HG03066 (cell line): Measurements from ENCODE around the gene SPATA45.
"Not testable (repeated sequence)": the region's sequence is repeated elsewhere in the genome, so short reads cannot be mapped to it uniquely, and the experiment has no call there.

ENCODE experiments used
- ATAC-seq: cut with Tn5 transposase; IDR thresholded peaks from one replicate; pipeline ENCODE4 v1.9.1; 2021; ENCODE audit warnings: low read depth; ENCODE audit not compliant: unreplicated experiment

Gene SPATA45

DNA sequence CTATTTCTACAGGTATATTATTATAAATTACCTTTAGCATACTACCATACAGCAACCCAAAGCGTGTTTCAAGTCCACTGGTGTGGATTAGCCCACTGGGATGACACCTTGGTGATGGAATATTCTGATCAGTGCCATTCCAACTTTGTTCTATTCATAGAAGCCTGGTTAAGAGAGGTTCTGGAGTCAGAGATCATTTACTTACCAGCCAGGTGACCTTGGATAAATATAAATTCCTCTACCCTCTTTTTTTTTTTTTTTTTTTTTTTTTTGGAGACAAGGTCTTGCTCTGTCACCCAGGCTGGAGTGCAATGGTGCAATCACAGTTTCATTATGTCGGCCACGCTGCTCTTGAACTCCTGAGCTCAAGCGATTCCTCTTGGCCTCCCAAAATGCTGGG is at the start of gene SPATA45:
Gene SPATA45, minus strand, starts transcription at position 101 of the 400 bp plus-strand sequence. CDS start 11,500 bp downstream, outside the sequence.
- ATAC-seq = no peak

DNA sequence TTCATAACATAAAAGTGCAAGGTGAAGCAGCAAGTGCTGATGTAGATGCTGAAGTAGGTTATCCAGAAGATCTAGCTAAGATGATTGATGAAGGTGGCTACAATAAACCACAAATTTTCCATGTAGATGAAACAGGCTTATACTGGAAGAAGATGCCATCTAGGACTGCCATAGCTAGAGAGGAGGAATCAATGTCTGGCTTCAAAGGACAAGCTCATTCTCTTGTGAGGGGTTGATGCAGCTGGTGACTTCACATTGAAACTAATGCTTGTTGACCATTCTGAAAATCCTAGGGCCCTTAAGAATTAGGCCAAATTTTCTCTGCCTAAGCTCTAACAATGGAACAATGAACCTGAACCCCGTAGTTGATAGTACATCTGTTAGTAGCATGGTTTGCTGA is 44.7 kb upstream of the SPATA45 start:
- ATAC-seq = no peak

DNA sequence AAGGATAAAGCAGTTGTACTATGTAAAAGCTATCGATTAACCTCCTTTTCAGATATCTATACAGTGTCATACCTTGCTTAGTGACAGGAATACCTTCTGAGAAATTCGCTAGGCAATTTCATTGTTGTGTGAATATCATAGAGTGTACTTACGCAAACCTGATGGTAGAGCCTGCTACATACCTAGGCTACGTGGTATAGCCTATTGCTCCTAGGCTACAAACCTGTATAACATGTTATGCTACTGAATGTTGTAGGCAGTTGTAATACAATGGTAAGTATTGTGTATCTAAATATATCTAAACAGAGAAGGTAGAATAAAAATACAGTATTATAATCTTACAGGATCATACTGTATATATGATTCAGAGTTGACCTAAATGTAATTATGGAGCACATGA is 37.1 kb upstream of the SPATA45 start:
- ATAC-seq = no peak

DNA sequence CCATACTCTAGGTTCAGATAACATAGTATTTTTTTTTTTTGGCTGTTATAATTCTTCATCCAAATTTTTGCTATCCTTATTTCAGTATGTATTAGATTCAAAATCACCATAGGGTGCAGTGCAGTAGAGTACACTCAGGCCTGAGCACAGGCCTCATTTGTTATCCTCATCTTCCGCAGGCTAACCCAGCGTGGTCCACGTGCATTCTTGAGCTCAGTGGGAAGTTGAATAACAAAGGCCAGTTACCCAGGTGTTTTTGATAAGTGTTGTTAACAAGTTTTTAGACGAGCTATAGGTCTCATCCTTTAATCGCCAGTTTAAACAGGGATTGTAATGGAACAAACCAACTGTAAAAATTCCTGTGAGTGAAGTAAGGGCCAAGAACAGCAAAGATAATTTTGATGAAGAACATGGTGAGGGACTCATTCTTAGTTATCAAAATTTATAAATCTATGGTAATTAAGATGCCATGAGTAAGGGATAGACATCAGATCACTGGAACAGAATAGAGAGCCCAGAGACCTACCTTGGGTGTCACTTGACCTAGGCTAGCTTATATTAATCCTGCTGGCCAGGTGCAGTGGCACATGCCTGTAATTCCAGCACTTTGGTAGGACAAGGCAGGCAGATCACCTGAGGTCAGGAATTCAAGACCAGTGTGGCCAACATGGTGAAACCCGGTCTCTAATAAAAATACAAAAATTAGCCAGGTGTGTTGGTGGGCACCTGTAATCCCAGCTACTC is 32.7 kb upstream of the SPATA45 start:
- no peak for ATAC-seq

DNA sequence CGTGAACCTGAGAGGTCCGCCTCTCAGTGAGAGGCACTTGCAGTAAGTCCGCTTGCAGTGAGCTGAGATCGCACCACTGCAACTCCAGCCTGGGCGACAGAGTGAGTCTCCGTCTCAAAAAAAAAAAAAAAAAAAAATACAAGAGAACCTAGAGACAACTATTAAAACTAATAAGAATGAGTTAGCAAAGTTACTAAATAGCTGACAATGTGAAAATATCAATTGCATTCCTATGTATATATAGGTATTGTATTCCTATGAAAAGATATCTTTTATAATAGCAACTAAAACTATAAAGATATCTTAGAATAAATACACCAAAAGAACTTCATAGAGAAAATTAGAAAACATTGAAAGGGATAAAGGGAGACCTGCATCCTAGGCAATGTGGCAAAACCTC is 31.0 kb upstream of the SPATA45 start:
- ATAC-seq = no peak

DNA sequence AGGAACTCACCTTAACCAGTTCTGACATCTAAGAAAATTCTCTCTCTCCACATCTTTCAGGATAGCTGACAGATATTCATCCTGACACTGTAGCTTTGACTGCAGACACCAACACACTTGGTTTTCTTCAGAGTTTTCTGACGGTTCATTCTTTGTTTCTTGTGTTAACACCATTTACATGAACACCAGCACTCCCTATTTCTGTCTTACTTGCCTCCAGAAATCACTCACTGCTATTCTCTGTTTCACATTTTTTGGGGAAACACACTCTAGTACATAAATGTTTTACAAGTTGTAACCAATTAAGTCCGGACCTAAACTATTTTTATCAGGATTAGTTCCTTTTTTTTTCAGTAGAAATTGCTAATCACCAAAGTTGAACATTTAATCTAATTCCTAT is 26.1 kb upstream of the SPATA45 start:
- ATAC-seq = peak; percentile 86

DNA sequence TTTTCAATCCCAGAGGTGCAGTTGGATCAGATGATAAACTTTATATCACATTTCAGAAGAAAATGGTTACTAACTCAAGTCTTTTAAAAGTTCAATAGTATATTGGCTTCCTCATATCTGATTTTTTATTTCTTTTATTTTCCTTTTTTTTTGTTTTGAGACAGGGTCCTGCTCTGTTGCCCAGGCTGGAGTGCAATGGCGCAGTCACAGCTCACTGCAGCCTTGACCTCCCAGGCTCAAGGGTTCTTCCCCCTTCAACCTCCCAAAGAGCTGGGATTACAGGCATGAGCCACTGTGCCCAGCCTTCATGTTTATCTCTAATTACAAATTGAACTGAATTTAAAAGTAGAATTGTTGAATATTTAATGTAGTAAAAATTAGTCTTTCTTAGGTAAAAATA is 24.5 kb upstream of the SPATA45 start:
- no peak for ATAC-seq

DNA sequence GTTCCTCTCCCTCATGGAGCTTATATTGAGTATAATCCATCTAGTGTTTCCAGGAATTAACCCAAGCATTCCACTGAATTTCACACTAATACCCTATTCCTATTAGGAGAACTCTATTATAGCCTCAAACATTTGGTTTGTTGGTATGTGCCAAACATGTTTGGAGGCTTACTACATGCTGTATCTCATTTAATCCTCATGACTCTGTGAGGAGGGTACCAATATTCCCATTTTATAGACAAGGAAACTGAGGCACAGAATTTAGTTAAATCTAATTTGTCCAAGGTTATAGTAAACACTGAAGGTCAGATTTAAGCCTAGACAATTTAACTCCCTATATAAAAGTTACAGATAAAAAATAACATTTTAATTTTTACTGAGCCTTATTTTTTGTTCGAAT is 19.7 kb upstream of the SPATA45 start:
- ATAC-seq = no peak

DNA sequence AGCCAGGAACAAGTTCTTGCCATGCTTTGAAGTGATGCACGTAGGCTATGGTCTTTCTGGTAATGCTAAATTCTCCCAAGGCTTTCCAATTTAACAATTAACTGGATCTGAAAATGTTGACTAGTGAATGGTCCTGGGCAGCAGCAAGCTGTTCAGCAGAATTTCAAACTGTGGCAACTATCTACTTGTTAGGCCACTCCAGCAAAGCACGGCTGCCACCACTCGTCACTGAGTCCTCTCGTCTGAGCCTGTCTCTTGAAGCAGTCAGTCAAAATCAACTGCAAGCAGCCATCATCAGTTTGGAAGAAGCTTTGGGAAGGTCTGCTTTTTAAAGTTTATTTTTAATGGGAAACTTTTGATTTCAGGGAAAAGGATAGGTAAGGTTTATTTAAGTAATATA is 16.8 kb upstream of the SPATA45 start:
- no peak for ATAC-seq

DNA sequence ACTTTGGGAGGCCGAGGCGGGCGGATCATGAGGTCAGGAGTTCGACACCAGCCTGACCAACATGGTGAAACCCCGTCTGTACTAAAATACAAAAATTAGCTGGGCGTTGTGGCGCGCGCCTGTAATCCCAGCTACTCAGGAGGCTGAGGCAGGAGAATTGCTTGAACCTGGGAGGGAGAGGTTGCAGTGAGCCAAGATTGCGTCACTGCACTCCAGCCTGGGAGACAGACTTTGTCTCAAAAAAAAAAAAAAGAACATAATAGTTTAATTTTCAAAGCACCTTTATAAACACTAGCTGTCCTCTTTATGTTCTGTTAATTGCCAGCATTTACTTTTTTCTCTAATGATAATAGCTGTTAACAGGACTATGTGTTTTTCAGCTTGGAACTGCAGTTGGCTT is 15.9 kb upstream of the SPATA45 start:
- not testable (repeated sequence) for ATAC-seq

DNA sequence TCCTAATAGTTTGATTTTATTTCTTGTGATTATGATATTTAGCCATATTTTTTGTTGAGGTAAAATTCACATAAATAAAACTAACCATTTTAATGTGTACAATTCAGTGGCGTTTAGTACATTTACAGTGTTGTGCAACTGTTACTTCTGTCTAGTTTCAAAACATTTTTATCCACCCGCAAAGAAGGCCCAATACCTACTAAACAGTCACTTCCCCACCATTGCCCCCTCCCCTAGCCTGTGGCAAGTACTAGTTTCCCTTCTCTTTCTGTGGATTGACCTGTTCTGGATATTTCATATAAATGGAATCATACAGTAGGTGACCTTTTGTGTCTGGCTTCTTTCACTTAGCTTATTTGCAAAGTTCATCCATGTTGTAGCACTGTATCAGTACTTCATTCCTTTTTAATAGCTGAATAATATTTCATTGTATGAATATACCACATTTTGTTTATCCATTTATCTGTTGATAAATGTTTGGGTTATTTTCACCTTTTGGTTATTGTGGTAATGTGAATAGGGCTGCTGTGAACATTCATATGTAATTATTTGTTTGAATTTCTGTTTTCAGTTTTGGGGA is 14.8 kb upstream of the SPATA45 start:
- ATAC-seq = no peak

DNA sequence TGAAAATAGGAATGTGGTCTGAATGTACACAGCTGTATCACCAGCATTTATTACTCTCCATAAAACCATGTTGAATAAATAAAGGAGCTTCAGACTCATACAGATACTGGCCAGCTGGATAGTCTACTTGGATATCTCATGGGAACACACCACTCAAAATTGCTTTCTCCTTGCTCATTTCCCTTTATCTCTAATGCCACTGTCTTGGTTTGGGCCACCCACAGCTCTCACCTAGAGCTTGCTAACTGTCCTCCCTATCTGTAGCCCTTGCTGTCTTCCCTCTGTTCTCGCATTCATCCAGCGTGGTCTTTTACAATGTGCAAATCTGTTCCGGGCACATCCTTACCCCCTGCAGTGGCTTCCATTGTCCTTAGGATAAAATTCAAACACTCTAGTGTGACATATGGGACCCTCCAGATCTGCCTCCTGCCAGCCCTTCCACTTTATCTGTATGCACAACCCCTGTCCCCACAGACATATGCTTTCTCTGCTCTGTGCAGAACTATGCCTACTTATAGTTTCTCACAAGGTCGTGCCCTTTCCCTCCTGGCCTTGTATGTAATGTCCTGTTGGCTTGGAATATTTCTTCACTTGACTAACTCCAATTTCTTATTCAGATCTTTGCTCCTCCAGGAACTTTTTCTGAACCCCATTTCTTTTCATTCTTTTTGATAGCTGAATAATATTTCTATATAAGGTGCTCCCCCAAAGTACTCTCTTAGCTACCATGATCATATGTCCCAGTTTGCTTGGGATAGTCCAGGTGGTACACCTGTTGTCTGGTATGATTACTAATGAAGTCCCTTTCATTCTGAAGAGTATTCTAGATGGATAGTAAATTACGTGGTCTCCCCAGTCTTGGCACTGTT is 13.5 kb upstream of the SPATA45 start:
- ATAC-seq = no peak

DNA sequence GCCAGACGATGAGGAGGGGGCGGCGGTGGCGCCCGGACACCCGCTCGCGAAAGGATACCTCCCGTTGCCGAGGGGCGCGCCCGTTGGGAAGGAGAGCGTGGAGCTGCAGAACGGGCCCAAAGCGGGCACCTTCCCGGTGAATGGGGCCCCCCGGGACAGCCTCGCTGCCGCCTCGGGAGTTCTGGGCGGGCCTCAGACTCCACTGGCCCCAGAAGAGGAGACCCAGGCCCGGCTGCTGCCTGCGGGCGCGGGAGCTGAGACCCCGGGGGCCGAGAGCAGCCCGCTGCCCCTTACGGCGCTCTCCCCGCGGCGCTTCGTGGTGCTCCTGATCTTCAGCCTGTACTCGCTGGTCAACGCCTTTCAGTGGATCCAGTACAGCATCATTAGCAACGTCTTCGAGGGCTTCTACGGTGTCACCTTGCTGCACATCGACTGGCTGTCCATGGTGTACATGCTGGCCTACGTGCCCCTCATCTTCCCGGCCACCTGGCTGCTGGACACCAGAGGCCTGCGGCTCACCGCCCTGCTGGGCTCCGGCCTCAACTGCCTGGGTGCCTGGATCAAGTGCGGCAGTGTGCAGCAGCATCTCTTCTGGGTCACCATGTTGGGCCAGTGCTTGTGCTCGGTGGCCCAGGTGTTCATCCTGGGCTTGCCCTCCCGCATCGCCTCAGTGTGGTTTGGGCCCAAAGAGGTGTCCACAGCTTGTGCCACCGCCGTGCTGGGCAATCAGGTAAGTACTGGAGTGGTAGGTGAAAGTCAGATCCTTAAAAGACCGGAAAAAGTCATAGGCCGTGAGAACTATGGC is 11.2 kb upstream of the SPATA45 start:
- ATAC-seq = peak; percentile 17

DNA sequence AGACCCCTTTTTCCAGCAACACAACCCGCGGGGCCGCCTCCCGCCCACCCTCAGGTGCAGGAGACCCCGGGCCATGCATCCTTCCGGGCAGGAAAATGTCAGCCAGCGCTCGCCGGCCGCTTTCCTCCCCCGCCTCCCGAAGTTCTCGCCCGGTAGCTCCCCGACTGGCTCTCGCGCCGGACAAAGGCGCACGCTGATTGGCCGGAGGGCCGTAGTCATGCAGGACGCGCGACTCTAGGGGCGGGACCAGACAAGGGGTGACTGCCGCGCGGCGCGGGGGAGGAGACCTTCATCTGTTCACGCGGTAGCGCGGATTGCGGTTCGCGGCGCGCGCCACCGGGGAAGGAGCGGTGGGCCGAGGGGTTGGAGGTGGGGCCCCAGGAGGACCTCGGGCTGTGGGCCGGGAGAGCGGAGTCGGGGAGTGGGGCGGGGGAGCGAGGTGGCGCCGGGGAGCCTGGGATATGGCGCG is 10.6 kb upstream of the SPATA45 start, which contains the start of gene FLVCR1:
Gene FLVCR1, plus strand, starts transcription at position 284 of the 469 bp plus-strand sequence. Its CDS starts 178 bp downstream, at position 462.
- ATAC-seq = peak; percentile 95

DNA sequence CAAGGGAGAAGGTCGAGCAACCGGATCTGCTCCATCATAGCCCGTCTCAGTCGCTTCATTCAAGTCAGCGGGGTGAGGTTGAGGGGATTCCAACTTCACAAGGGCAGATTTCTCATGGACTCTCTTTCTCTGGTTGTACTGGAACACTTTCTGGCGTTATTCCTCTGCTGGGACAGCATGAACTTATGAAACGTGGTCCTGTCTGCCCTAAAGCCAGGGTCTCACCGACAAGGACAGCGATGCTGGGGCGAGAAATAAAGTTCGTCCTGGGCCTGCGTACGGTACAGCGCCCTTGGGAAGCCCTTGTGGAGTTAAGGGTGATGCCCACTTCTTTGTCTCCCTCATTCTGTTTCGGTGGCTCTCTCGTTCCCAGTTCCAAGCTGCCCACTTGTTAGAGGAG is 9.3 kb upstream of the SPATA45 start:
- ATAC-seq = no peak

DNA sequence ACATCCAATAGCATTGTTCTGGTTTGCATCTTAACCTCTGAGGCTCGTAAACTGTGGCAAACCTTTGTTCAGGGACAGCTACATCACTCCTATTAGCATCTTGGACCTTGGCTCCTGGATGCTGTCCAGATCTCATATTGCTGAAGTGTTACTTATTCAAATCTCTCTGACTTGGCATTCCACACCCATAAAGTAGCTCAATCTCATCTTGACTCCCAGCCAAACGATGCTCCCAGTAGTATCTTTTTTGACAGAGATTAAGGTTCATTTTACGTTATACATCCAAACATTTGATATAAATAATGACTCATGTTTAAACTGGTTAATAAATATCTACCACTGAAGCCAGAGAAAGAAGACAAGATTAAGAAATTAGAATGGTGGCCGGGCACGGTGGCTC is 6.2 kb upstream of the SPATA45 start:
- ATAC-seq = no peak

DNA sequence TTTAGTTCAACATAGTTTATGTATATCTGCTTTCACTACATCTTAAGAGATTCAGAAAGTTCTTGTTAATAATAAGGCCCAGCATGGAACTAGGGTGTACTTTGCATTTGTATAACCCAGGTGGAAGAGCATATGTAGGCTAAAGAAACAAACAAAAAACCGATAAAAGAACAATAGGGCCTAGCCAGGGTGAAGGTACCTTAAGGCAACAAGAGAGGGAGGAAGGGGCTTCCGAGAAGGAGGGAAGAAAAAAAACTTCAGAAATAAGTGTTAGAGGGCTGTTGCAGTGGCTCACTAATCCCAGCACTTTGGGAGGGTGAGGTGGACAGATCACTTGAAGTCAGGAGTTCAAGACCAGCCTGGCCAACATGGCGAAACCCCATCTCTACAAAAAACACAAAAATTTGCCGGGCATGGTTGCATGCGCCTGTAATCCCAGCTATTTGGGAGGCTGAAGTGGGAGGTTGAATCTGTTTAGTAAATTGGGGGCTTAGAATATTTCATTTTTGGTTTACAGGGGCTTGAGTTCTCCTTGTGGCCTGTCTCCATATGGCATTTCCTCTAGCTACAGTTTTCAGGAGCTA is 4.7 kb upstream of the SPATA45 start:
- ATAC-seq = no peak

DNA sequence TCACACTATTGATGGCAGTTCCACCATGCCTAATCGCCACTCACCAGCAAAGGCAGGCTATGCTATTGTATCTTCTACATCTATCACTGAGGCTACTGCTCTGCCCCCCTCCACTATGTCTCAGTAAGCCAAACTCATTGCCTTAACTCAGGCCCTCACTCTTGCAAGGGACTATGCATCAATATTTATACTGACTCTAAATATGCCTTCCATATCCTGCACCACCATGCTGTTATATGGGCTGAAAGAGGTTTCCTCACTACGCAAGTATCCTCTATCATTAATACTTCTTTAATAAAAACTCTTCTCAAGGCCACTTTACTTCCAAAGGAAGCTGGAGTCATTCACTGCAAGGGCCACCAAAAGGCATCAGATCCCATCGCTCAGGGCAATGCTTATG is 2.9 kb downstream of the SPATA45 start:
- ATAC-seq = not testable (repeated sequence)

DNA sequence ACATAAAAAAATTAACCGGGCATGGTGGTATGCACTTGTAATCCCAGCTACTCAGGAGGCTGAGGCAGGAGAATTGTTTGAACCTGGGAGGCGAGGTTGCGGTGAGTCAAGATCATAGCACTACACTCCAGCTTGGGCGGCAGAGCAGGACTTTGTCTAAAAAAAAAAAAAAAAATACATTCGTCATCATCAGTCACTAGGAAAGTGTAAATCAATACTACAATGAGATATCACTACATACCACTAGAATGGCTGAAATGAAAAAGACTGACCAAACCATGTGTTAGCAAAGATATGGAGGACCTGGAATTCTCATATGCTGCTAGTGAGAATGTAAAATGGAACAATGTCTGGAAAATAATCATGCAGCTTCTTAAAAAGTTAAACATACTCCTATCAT is 9.3 kb downstream of the SPATA45 start:
- ATAC-seq = no peak
